Measurements from ENCODE around the gene PSG6.

DNA sequence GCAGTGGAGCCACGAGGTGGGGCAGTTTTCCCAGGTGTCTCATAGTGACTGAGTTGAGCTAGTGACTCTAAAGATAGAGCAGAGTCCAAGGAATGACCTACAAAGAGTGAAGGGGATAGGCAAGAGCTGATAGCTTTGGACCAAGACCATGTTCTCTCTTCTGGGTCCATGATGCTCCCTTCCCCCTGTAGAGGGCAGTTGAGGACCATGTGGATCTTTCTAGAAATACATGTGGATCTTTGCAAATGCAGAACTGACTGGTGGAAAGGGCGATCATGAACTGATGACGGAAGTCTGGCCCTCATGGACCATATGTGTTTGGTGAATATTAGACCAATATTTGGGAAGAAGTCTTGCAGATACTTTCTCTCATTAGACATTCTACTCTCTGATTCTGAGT lies 45.1 kb downstream of the PSG6 start:
- TF ChIP-seq, protein P1, sequence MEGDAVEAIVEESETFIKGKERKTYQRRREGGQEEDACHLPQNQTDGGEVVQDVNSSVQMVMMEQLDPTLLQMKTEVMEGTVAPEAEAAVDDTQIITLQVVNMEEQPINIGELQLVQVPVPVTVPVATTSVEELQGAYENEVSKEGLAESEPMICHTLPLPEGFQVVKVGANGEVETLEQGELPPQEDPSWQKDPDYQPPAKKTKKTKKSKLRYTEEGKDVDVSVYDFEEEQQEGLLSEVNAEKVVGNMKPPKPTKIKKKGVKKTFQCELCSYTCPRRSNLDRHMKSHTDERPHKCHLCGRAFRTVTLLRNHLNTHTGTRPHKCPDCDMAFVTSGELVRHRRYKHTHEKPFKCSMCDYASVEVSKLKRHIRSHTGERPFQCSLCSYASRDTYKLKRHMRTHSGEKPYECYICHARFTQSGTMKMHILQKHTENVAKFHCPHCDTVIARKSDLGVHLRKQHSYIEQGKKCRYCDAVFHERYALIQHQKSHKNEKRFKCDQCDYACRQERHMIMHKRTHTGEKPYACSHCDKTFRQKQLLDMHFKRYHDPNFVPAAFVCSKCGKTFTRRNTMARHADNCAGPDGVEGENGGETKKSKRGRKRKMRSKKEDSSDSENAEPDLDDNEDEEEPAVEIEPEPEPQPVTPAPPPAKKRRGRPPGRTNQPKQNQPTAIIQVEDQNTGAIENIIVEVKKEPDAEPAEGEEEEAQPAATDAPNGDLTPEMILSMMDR (optimal IDR thresholded peaks at IDR 0.05 in 1 of 3, IDR thresholded peaks at IDR 0.05 in 1 of 3, conservative IDR thresholded peaks at IDR 0.05 in 1 of 3; ENCODE audit: extremely low read depth in 1 of 3, insufficient read depth in 2 of 3, low read length in 3 of 3), result peak in 2 of 3 experiments; percentile 16 to 17
- no peak for TF ChIP-seq EZH2 (IDR thresholded peaks at IDR 0.05; ENCODE audit: low read length)
